Loucy (cell line): ENCODE measurements around the gene MOB3B.

ENCODE experiments used
- H2AFZ ChIP-seq: fragments of 200-600 bp; sonication (generic); 2 replicates; pipeline ENCODE4 v1.6.0; 2016; ENCODE audit warnings: antibody characterized with exemption, mild to moderate bottlenecking, low read length, moderate library complexity
- H3F3A ChIP-seq: fragments of 200-600 bp; 2 replicates; pipeline ENCODE4 v1.6.0; 2016; ENCODE audit warnings: antibody characterized with exemption, low read depth, mild to moderate bottlenecking
- H3K27me3 ChIP-seq: fragments of 200-600 bp; sonication (generic); 2 replicates; pipeline ENCODE4 v1.6.1; 2014; ENCODE audit warnings: low read length, mild to moderate bottlenecking; ENCODE audit not compliant: insufficient read depth, poor library complexity, severe bottlenecking
- H3K36me3 ChIP-seq: fragments of 200-600 bp; sonication (generic); 2 replicates; pipeline ENCODE4 v1.6.1; 2016; ENCODE audit warnings: low read length; ENCODE audit not compliant: insufficient read depth
- H3K4me1 ChIP-seq: fragments of 200-600 bp; sonication (generic); 2 replicates; pipeline ENCODE4 v1.5.1; 2014; ENCODE audit warnings: low read length, mild to moderate bottlenecking; ENCODE audit not compliant: insufficient read depth, poor library complexity, severe bottlenecking
- H3K4me2 ChIP-seq: fragments of 200-600 bp; sonication (generic); 2 replicates; pipeline ENCODE4 v1.6.0; 2014; ENCODE audit warnings: antibody characterized with exemption, low read length, low read depth, mild to moderate bottlenecking; ENCODE audit not compliant: poor library complexity, severe bottlenecking
- H3K4me3 ChIP-seq: fragments of 200-600 bp; sonication (generic); 2 replicates; pipeline ENCODE4 v1.5.1; 2014; ENCODE audit warnings: low read length, mild to moderate bottlenecking, mixed read lengths; ENCODE audit not compliant: poor library complexity, severe bottlenecking
- H3K79me2 ChIP-seq: fragments of 200-600 bp; sonication (generic); 2 replicates; pipeline ENCODE4 v1.6.1; 2014; ENCODE audit warnings: low read length; ENCODE audit not compliant: insufficient read depth
- H3K9ac ChIP-seq: fragments of 200-600 bp; sonication (generic); 2 replicates; pipeline ENCODE4 v1.6.0; 2014; ENCODE audit warnings: mild to moderate bottlenecking, low read depth, low read length, moderate library complexity; ENCODE audit not compliant: poor library complexity, severe bottlenecking
- H3K9me2 ChIP-seq: fragments of 200-600 bp; sonication (generic); replicated peaks from 2 replicates; pipeline ENCODE4 v1.6.1; 2016; ENCODE audit warnings: low read depth, low read length, mixed read lengths
- H3K9me3 ChIP-seq: fragments of 200-600 bp; sonication (generic); 2 replicates; pipeline ENCODE4 v1.6.1; 2014; ENCODE audit warnings: mild to moderate bottlenecking, antibody characterized with exemption, low read length, low read depth; ENCODE audit not compliant: insufficient read depth
- H4K20me1 ChIP-seq: fragments of 200-600 bp; sonication (generic); 2 replicates; pipeline ENCODE4 v1.6.0; 2014; ENCODE audit warnings: antibody characterized with exemption, low read length, mild to moderate bottlenecking; ENCODE audit not compliant: insufficient read depth, poor library complexity, severe bottlenecking
- EZH2phosphoT487 ChIP-seq: fragments of 200-600 bp; IDR thresholded peaks from 2 replicates; pipeline ENCODE4 v1.6.1; 2018; ENCODE audit warnings: antibody characterized with exemption, mild to moderate bottlenecking, moderate library complexity, borderline replicate concordance
- TF ChIP-seq, protein P1 (sequence below): fragments of 200-600 bp; sonication (generic); conservative IDR thresholded peaks from 2 replicates; pipeline ENCODE4 v1.5.1; 2014; ENCODE audit warnings: mild to moderate bottlenecking, antibody characterized with exemption, low read length

MOB3B gene

DNA sequence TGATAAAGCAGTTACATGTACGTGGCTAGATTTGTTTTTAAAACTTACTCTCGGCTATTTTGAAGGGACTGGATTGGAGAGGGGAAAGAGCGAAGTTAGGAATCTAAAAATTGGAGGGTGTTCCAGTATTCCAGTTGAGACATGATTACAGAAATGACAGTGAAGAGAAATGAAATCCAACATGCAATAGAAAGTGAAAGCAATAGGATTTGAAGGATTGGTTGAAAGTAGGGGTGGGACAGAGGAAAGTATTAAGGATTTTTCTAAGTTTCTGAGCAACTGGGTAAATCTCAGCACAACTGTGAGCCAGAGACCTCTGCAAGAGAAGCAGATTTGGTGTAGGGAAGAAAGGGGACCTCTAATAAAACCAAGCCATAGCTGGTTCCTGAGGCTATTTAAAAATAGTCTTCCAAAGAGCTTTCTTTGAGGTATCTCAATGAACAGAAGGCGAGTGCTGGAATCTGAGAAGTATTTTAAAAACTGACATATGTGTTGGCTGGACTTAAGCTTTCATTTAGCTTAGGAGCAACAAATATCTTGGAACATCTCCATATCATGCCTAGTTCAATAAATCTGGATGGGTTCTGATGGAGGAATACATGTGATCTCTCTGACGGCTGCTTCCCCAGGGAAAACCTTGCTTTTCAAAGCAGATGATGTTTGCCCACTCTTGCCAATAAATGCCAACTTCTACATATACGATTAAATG is 115.9 kb downstream of the MOB3B start:
- Histone ChIP-seq H3K36me3 (no peaks in the 10 kb centered on the region), H3K79me2 (no peaks in the 10 kb centered on the region), H3K27me3 (no peaks in the 10 kb centered on the region), H3K9ac (no peak overlapping the region), H3K4me2 (no peak overlapping the region), H2AFZ (no peak overlapping the region), H3F3A (no peaks in the 10 kb centered on the region), H3K4me1 (no peaks in the 10 kb centered on the region), H3K9me3 (no peaks in the 10 kb centered on the region), H3K4me3 (no peak overlapping the region), H3K9me2 (no peaks in the 10 kb centered on the region), H4K20me1 (no peaks in the 10 kb centered on the region)
- TF ChIP-seq, protein P1, sequence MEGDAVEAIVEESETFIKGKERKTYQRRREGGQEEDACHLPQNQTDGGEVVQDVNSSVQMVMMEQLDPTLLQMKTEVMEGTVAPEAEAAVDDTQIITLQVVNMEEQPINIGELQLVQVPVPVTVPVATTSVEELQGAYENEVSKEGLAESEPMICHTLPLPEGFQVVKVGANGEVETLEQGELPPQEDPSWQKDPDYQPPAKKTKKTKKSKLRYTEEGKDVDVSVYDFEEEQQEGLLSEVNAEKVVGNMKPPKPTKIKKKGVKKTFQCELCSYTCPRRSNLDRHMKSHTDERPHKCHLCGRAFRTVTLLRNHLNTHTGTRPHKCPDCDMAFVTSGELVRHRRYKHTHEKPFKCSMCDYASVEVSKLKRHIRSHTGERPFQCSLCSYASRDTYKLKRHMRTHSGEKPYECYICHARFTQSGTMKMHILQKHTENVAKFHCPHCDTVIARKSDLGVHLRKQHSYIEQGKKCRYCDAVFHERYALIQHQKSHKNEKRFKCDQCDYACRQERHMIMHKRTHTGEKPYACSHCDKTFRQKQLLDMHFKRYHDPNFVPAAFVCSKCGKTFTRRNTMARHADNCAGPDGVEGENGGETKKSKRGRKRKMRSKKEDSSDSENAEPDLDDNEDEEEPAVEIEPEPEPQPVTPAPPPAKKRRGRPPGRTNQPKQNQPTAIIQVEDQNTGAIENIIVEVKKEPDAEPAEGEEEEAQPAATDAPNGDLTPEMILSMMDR: no peak
- no peak for TF ChIP-seq EZH2phosphoT487

DNA sequence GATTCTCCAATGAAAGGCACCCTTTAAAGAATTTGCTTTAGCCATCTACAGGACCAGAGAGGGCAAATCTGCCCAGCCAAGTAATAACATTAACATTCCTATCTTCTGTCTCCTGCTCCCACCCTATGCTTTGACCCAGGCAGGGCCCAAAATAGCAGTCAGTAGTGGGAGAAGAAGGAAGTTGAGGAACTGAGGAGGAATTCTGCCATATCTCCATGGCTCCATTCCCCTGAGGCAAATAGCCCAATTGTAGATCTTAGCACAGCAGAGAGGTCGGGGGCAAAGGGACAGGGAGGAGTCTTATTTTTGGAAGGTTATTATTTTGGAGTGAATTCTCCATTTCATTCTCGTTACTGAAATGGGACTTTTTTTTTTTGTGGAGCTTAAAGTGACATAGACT is 116.7 kb downstream of the MOB3B start:
- Histone ChIP-seq H3K4me3 (no peak overlapping the region), H3F3A (no peaks in the 10 kb centered on the region)

DNA sequence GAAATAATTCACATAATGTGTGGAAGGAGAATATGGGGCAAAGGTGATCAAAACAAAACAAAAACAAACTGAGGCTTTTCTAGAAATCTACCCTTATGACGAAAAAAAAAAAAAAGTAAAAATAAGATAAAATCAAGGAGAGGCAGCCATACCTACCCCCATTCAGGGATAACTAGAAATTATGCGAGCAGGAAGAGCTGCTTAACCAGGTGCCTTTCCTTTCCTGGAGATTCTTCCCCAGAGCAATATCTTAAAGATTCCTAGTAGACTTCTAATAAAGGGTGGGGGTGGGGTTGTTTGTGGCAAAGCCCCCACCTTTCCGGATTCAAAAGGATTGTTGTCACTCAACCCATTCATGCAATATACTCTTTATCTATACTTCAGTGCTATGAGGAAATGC is 117.5 kb downstream of the MOB3B start:
- H3K79me2 ChIP-seq: no peaks in the 10 kb centered on the region
- H3K4me3 ChIP-seq: no peak overlapping the region
- H3K9ac ChIP-seq: no peak overlapping the region
- TF ChIP-seq, protein P1: no peak
- TF ChIP-seq EZH2phosphoT487: no peak
- H3K9me2 ChIP-seq: no peaks in the 10 kb centered on the region
- no peaks in the 10 kb centered on the region for H3K27me3 ChIP-seq
- H3K4me1 ChIP-seq: no peaks in the 10 kb centered on the region
- no peaks in the 10 kb centered on the region for H3K9me3 ChIP-seq
- H3K36me3 ChIP-seq: no peaks in the 10 kb centered on the region
- no peak overlapping the region for H2AFZ ChIP-seq
- H3K4me2 ChIP-seq: no peak overlapping the region
- H3F3A ChIP-seq: no peaks in the 10 kb centered on the region
- no peaks in the 10 kb centered on the region for H4K20me1 ChIP-seq

More for the DNA sequence above, 116.7 kb downstream of the MOB3B start:
- H3K9ac ChIP-seq: no peak overlapping the region
- no peak overlapping the region for H2AFZ ChIP-seq
- H3K9me2 ChIP-seq: no peaks in the 10 kb centered on the region
- H3K4me2 ChIP-seq: no peak overlapping the region
- no peaks in the 10 kb centered on the region for H3K36me3 ChIP-seq
- H4K20me1 ChIP-seq: no peaks in the 10 kb centered on the region
- H3K4me1 ChIP-seq: no peaks in the 10 kb centered on the region
- H3K9me3 ChIP-seq: no peaks in the 10 kb centered on the region
- TF ChIP-seq, protein P1: no peak
- no peak for TF ChIP-seq EZH2phosphoT487
- no peaks in the 10 kb centered on the region for H3K79me2 ChIP-seq
- no peaks in the 10 kb centered on the region for H3K27me3 ChIP-seq
